Loucy (cell line): Measurements from ENCODE around the gene USO1.

ENCODE experiments used
- CTCF ChIP-seq: fragments of 200-600 bp; sonication (generic); conservative IDR thresholded peaks from 2 replicates; pipeline ENCODE4 v1.5.1; 2014; ENCODE audit warnings: mild to moderate bottlenecking, antibody characterized with exemption, low read length
- EZH2phosphoT487 ChIP-seq: fragments of 200-600 bp; IDR thresholded peaks from 2 replicates; pipeline ENCODE4 v1.6.1; 2018; ENCODE audit warnings: antibody characterized with exemption, mild to moderate bottlenecking, moderate library complexity, borderline replicate concordance

- TF ChIP-seq EZH2phosphoT487 = no peak
- TF ChIP-seq CTCF = no peak
Measured at GRCh38 chr4:75860606-75861005, 136.2 kb downstream of the USO1 start.
